RPMI7951 (cell line): ENCODE results near the gene MED16. TPM values are rescaled to one million over a fixed set of nuclear protein-coding genes. Genes with fewer than 3 reads are reported as not detected.
A peak's percentile ranks its signal among the peaks of the same experiment; 100 is the strongest.

Experiments used
- DNase-seq: peaks from one replicate; pipeline ENCODE4 v3.0.0-alpha.2; 2012; ENCODE audit warnings: low read depth
- total RNA-seq: library from RNA; depleted of rRNA; stranded (reverse); fragments of >200 nt; shearing (Covaris generic); gene quantifications from 2 replicates; pipeline ENCODE4 v1.2.3, GENCODE V29; 2014

The MED16 gene
- total RNA-seq, 1 experiment from 2014 or later, result 16.5 TPM

- no peak for DNase-seq
These were observed 35.6 kb upstream of the MED16 start for GRCh38 chr19:928471-929202.

DNA sequence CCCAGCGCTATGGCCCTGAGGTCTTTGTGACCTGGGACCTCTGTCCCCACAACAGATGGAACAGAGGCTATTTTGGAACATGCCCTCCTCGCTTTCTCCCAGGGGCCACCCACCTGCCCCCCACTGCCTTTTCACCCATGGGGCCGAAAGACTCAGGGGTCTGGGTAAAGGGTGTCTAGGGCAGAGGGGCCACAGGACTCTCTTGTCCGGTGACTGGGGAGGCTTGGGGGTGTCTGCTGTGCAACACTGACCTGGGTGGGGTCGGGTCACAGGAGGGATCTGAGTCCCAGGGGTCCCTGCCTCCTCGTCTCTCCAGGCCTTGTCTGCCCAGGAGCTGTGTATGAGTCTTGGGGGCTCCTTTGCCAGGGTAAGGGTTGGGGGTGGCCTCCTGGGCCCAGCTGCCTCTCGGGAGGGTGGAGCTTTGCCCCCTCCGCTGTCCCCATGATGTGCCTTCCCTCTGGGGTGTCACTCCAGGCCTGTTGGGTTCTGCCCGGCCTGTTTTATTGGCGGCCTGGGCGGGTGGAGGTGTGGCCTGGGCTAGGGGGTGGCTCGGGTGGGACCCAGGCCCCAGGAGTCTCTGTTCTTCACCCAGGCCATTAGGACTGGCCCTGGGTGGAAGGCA, 34.9 kb upstream of the MED16 start:
- DNase-seq, result no peak

- no peak for DNase-seq
These were observed 34.4 kb upstream of the MED16 start for GRCh38 chr19:927351-927779.

GRCh38 chr19:926589-927350, 33.8 kb upstream of the MED16 start:
- peak; percentile 47 for DNase-seq

DNA sequence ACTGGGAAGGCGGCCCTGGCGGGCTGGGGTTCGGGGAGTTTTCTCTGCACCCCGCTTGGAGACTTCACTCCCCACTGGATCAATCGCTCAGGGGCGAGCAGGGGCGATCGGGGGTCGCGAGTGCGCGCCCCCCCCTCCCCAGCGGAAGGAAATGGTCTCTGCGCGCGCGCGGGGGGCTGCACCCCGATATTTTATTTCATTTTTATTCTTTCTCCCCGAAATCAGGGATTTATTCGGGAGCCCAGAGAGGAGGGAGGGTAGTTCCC, 33.3 kb upstream of the MED16 start:
- no peak for DNase-seq

DNA sequence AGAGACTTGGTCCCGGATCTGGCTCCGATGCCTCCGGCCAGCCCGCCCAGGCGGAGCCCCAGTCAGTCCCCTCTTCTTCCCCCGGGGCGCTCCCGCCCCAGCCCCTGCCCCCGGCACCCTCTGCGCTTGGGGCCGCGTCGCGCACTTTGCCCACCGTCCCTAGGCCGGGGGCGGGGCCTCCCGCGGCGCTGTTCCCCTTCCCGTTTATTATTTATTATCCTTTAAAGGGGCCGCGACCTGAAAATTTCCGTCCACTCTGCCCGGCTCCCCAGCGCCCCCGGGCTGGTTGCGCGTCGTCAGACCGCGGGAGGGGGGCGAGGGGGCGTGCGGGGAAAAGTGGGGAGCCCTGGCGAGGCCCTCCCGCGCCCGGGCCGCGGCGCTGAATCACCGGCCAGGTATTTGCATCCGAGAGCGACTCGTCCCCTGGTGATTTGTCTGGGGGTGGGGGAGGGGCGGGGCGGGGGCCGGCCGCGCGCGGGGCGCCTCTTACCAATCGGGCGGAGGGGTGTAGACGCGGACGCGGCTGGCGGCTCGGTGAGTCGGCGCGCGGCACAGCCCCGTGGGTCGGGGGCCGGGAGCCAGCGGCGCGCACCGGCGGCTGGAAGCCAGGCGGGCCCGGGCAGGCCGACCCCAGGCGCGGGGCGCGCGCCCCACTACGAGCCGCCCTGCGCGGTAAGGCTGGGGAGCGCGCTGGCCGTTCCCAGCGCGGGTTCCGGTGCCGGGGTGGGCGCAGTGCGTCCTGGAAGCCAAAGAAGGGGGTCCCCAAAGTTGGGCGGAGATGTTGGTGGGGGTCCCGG, 32.7 kb upstream of the MED16 start, which contains the start of gene ARID3A:
Gene ARID3A (plus strand): TSS at position 510 of the 797 bp plus-strand sequence. CDS start 3,494 bp downstream, outside the sequence.
- peak; percentile 81 for DNase-seq

DNA sequence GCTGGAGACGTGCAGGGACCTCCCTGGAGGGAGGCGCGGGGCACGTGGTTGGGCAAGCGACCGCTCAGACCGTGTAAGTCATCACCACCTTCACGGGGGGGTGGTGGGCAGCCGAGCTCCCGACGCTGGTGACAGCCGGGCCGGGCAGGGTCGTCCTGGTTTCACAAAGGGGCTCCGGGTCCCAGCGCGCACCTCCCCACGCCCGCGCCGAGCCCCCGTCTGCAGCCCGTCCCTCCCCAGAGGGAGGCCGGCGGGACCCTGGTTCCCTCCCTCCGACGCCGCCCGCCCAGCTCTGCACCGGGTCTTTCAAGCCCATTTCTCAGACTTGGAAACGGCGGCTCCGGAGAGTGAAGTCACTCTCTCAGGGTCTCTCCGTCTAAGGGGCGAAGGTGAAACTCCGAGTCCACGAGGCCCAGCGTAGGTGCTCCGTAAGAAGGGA, 32.1 kb upstream of the MED16 start:
- DNase-seq, result peak; percentile 59

- DNase-seq, result no peak
These were observed 31.6 kb upstream of the MED16 start for GRCh38 chr19:924553-925086.

- DNase-seq, result peak; percentile 26
These were observed 27.3 kb upstream of the MED16 start for GRCh38 chr19:920051-920864.

DNA sequence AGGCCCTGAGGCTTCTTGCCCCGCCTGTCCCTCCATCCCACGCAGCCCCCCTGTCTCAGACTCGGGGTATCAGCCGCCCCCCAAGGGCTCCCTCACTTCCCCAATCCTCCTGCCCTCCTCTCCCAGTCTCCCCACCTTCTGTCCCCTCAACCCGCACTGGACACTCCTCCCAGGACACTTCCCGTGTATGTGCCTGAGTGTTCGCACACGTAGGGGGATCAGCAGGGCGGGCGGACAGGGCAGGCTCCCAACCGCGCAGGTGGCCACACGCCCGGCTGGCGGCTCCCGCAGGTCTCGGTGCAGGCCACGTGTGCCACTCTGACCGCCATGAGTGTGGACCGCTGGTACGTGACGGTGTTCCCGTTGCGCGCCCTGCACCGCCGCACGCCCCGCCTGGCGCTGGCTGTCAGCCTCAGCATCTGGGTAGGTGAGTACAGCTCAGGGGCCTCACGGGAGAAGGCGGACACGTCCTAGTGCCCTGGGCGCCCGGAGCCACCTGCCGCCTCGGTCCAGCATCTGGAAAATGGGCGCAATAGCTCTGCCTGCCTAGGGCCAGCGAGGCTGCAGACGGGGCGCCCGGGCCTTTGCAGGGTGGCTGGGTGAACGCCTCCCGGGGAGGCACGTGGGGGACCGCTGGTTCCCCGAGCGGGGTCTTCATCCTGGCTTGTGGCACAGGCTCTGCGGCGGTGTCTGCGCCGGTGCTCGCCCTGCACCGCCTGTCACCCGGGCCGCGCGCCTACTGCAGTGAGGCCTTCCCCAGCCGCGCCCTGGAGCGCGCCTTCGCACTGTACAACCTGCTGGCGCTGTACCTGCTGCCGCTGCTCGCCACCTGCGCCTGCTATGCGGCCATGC, 26.4 kb upstream of the MED16 start:
- no peak for DNase-seq

DNA sequence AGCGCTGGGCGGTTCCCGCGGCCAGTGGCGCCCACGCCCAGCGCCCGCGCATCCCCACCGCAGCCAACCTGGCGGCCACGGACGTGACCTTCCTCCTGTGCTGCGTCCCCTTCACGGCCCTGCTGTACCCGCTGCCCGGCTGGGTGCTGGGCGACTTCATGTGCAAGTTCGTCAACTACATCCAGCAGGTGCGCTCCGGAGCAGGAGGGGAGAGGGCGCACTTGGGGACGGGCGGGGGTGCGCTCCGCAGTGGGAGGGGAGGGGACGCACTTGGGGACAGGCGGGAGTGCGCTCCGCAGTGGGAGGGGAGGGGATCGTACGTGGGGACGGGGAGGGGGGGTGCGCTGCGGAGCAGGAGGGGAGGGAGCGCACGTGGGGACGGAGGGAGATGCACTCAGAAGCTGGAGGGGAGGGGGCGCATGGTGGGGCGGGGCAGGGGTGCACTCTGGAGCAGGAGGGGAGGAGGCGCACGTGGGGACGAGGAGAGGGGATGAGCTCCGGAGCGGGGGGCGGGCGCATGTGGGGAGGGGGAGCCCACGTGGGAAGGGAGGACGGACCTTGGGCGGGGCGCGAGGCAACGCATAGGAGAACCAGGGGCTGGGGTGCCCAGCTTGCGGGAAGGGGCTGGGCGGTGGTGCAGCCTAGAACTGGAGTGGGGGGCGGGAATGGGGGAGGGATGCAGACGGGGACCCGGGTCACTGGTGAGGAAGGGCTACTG, 25.7 kb upstream of the MED16 start:
- no peak for DNase-seq

DNA sequence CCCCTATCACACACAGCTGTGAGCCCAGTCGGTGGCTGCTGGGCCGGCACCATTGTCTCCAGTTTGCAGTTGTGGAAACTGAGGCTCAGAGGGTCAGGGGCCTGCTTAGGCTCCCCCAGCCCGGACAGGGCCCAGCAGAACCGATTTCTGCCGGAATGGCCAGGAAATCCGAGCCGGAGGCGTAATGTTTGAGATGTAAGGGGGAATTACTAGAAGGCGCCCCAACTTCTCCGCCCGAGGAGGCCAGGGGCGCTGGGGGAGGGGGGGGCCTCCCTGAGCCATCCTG, 25.1 kb upstream of the MED16 start:
- DNase-seq, result no peak

DNA sequence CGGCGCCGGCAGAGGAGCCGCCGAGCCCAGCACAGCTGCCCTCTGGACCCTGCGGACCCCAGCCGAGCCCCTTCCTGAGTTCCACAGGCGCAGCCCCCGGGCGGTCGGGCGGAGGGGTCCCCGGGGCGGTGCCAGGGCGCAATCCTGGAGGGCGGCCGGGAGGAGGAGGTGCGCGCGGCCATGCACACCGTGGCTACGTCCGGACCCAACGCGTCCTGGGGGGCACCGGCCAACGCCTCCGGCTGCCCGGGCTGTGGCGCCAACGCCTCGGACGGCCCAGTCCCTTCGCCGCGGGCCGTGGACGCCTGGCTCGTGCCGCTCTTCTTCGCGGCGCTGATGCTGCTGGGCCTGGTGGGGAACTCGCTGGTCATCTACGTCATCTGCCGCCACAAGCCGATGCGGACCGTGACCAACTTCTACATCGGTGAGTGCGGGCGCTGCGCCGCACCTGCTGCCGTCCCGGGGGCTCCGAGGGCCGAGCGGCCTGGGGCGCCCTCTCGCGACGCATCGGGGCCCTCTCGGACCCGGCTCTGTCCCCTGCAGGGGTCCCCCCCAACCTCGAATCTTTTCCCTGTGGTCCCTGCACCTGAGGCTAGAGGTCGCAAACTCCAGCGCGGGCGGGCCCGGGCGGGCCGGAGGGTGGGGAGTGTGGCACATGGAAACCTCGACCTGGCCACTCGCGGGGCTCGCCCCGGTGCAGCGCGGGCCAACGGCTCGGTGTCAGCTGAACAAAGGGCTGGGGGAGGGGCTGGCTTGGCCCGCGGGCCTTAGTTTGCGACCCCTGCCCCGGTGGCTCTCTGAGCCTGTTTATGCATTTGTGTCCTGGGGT, 24.6 kb upstream of the MED16 start, which contains the start of gene KISS1R:
Gene KISS1R (plus strand): TSS at position 11 of the 829 bp plus-strand sequence. CDS start 170 bp downstream, at position 181.
- DNase-seq, result no peak

DNA sequence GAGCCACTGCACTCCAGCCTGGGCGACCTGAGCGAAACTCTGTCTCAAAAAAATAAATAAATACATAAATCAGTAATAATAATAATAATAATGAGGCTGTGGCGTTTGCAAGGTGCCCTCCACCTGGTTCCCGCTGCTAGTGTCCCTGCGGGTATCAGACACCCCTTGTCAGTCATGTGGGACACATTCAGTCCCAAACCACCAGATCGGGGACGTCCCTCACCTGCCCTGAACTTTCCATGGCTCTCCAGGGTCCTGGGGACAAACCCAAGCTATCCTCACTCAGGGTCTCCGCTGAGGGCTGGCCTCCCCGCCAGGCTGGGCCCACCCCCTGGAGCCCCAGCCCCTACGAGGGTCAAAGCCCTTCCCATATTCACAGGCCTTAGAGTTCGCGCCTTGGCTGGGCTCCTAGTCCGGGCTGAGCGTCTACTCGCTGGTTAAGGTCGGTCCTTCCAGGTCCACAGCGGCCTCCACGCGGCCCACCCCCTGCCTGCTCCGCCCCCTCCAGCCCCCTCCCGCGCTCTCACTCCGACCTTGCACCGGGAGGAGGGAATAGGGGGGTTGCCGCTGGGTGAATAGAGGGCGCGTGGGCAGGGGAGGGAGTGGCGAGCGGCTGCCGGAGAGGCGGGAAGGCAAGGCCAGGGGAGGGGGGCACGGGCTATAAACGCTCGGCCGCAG, 23.8 kb upstream of the MED16 start:
- DNase-seq, result no peak

DNA sequence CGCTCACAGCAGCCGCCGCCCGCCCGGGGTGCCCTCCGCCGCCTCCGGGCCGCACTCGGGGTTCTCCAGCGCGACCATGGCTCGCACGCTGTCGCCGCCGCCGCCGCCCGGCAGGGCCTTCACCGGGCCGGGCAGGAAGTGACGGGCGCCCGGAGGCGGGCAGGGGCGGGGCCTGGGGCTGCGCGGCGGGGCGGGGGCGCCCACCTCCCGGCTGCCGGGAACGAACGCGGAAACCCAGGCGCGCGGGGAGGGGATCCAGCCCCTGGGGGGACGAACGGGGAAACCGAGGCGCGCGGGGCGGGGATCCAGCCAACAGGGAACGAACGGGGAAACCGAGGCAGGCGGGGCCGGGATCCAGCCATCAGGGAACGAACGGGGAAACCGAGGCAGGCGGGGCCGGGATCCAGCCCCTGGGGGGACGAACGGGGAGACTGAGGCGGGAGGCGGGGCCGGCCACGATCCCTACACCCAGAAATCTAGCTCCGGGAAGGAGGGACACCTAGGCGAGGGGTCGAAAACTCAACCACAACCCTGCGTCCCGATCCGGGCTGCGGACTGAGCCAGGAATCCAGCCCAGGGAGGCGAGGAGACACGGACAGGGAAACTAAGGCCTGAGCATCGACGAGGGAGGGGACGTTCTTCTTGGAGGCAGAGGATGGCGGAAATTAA, 20.2 kb upstream of the MED16 start, which contains the start of gene R3HDM4:
Gene R3HDM4 (minus strand): TSS at position 140 of the 669 bp plus-strand sequence. CDS start 62 bp downstream, at position 78.
- DNase-seq, result peak; percentile 62

GRCh38 chr19:912181-913079, 19.4 kb upstream of the MED16 start:
- no peak for DNase-seq
